Epithelial cell of esophagus (primary cell): ENCODE measurements around the gene OR6J1.

Experiments used
- DNase-seq: peaks from one replicate; pipeline ENCODE4 v3.0.0; 2010; ENCODE audit warnings: low read depth
- H3K4me3 ChIP-seq: 2 replicates; pipeline ENCODE4 v1.5.1; 2011; ENCODE audit warnings: mild to moderate bottlenecking, low read length, control low read depth
- TF ChIP-seq, protein P1 (sequence below): IDR thresholded peaks from 2 replicates; pipeline ENCODE4 v1.5.1; 2011; ENCODE audit warnings: low read depth, mild to moderate bottlenecking, low read length, control low read depth, inconsistent platforms; ENCODE audit not compliant: insufficient read depth; ENCODE audit errors: missing control alignments

OR6J1 gene

DNA sequence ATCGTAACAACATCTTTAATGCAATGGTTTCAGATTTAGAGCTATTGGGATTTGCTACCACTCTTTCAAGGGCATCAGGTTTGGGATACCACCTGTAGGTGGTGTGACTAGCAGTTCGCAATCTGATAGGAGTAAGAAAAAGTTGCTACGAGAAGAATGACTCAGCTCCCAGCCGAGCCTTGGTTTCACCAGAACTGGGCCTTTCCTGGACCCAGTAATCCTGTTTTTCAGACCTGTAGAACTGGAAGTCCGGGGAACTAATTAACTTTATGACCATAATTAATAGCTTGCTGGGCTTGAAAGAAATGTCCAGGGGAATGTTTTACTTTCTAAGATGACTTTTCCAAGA, 45.3 kb downstream of the OR6J1 start:
- peak overlapping the region; percentile 78 for H3K4me3 ChIP-seq
- TF ChIP-seq, protein P1, sequence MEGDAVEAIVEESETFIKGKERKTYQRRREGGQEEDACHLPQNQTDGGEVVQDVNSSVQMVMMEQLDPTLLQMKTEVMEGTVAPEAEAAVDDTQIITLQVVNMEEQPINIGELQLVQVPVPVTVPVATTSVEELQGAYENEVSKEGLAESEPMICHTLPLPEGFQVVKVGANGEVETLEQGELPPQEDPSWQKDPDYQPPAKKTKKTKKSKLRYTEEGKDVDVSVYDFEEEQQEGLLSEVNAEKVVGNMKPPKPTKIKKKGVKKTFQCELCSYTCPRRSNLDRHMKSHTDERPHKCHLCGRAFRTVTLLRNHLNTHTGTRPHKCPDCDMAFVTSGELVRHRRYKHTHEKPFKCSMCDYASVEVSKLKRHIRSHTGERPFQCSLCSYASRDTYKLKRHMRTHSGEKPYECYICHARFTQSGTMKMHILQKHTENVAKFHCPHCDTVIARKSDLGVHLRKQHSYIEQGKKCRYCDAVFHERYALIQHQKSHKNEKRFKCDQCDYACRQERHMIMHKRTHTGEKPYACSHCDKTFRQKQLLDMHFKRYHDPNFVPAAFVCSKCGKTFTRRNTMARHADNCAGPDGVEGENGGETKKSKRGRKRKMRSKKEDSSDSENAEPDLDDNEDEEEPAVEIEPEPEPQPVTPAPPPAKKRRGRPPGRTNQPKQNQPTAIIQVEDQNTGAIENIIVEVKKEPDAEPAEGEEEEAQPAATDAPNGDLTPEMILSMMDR = peak; percentile 56
- peak; percentile 87 for DNase-seq

DNA sequence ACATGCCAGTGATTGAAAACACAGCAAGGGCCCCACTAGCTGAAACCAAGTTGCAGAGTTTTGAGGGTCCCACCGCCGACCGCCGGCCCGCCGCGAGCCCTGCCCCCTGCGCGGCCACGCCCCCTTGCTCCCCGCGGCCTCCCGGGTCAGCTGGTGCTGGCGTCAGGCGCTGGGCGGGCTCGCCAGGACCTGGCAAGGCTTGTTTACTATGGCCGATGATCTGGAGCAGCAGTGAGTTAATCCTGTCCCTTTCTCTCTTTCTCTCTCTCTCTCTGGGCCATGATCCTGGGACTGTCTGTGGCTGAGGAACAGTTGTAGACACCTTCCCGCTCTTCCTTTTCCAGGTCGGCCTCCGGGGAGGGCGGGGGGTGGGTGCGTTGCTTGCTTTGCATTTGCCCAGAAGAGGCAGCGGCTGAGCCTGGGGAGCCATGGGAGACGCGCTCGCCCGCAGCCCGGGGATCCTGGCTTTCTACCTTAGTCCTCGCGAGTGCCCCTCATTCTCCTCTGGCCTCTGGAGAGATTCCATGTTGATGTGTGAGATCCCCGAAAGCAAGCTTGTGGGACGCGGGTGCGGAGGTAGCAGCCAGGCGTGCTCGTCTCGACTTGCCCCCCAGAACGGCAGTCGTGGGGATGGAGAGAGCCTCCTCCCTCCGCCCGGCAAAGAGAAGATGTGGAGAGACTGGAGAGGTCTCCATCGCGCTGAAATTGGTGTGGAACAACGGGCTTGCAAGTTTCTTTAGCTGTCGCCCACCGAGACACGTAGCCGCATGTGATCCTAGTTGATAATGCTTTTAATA, 45.9 kb downstream of the OR6J1 start, which contains the start of gene ABHD4:
Gene ABHD4, plus strand, starts transcription at position 202 of the 797 bp plus-strand sequence. Its CDS starts 7 bp downstream, at position 209.
- TF ChIP-seq, protein P1 = no peak
- peak; percentile 70 for DNase-seq
- peak within 1 kb of the TSS; percentile 78 for H3K4me3 ChIP-seq

DNA sequence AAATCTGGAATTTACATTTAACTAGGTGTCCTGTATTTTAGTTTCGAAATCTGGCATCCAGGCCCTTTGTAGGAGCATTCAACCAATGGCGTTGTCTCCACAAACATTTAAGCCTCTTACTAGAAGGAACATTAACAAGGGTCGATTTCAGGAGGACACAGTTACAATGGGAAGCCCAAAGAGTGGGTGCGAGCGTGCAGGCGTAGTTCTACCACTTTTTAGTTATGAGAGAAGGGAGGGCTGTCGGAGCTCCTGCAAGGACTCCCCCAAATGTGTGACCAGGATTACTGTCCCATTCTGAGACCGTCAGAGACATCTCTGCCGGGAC, 46.4 kb downstream of the OR6J1 start:
- TF ChIP-seq, protein P1 = no peak
- DNase-seq = no peak
- H3K4me3 ChIP-seq = peak overlapping the region; percentile 78

DNA sequence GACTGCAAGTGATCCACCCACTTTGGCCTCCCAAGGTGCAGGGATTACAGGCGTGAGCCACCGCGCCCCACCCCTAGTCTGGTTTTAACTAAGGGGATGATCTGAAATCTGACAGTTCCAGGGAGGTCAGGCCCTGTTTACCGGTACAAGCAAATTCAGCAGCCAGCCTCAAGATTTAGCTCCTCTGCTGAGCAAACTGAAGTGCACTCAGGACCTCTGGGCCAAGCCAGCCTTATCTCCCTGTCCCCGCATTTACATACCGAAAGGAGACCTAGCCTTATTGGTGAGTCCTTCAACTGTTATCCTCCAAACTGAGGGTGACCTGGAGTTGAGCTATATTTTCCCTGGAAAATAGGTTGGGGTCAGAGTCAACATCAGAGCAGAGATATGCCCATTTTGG, 46.9 kb downstream of the OR6J1 start:
- DNase-seq = no peak
- H3K4me3 ChIP-seq = no peak overlapping the region
- TF ChIP-seq, protein P1 = no peak

DNA sequence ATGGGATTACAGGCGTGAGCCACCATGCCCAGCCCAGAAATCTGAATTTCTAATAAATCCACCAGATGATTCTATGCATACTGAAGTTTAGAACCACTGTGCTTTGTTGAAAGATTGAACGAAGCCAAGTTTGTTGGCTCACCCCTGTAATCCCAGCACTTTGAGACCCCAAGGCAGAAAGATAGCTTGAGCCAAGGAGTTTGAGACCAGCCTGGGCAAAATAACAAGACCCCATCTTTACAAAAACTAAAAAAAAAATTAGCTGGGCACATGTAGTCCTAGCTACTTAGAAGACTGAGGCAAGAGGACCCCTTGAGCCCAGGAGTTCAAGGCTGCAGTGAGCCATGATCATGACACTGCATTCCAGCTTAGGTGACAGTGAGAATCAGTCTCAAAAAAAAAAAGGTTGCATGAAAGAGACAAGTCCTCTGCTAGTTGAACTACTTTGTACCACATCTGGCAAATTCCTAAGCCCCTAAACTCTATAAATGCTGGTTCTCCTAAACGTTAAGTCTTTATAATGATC, 47.7 kb downstream of the OR6J1 start:
- TF ChIP-seq, protein P1 = no peak
- no peak overlapping the region for H3K4me3 ChIP-seq
- no peak for DNase-seq

DNA sequence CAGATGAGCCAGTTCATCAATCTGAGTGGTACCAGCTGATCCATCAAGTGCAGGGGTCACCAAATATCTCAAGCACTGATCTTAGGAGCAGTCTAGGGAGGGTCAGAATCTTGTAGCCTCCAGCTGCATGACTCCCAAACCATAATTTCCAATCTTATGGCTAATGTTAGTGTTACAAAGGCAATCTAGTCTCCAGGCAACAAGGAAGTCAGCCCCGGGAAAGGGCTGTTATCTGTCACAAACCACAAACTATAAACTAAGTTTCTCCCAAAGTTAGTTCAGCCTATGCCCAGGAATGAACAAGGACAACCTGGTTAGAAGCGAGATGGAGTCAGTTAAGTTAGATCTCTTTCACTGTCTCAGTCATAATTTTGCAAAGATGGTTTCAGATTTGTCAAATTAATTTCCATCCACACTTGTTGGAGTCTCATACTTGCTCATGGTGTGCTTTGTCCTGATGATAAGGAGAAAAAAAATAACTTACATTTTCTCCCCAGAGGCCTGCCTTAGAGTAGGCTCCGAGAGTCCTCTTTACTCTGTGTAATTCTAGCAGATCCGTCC, 49.9 kb downstream of the OR6J1 start:
- no peak for DNase-seq
- no peak overlapping the region for H3K4me3 ChIP-seq
- TF ChIP-seq, protein P1 = no peak
